IPS-18c (cell line): ENCODE measurements around the gene FHOD3.

ENCODE experiments used
- H3K4me3 ChIP-seq: 2 replicates; pipeline ENCODE4 v1.7.0; 2013; ENCODE audit warnings: low read depth, mild to moderate bottlenecking, low read length, moderate library complexity; ENCODE audit not compliant: insufficient read depth
- H3K9me3 ChIP-seq: one replicate; pipeline ENCODE4 v1.6.1; 2013; ENCODE audit warnings: mild to moderate bottlenecking, low read length, moderate library complexity; ENCODE audit not compliant: control insufficient read depth, insufficient read depth

Gene FHOD3

GRCh38 chr18:36828630-36829361 lies 531.3 kb downstream of the FHOD3 start, which contains the start of the genes KIAA1328 and TPGS2:
Gene KIAA1328, plus strand, starts transcription at chr18:36829127. Its CDS starts 12 bp downstream, at chr18:36829139.
Gene TPGS2, minus strand, starts transcription at chr18:36829002. Its CDS starts 235 bp downstream, at chr18:36828767.
- Histone ChIP-seq H3K9me3 (peaks cover 3% of the 10 kb centered on the region), H3K4me3 (peak within 1 kb of the TSS; percentile 87)
